Subcutaneous abdominal adipose tissue (tissue), 5 donors: ENCODE data around the gene MAP3K5.
A peak's percentile ranks its signal among the peaks of the same experiment; 100 is the strongest.

Source experiments
- H3K27ac ChIP-seq: one replicate; pipeline ENCODE4 v1.7.0; 2013; ENCODE audit warnings: low read depth, mild to moderate bottlenecking, inconsistent platforms, low read length, moderate library complexity
- H3K27me3 ChIP-seq, 5 donors: one replicate each; pipeline ENCODE4 v1.7.0; 2013; ENCODE audit warnings: low read length in 5 of 5, inconsistent platforms in 1 of 5; ENCODE audit not compliant: control insufficient read depth in 5 of 5, insufficient read depth in 4 of 5
- H3K36me3 ChIP-seq, 5 donors: one replicate each; pipeline ENCODE4 v1.7.0; 2013; ENCODE audit warnings: low read length in 5 of 5; ENCODE audit not compliant: control insufficient read depth in 5 of 5, insufficient read depth in 5 of 5
- H3K4me1 ChIP-seq, 5 donors: one replicate each; pipeline ENCODE4 v1.7.0; 2013; ENCODE audit warnings: low read length in 5 of 5, mild to moderate bottlenecking in 3 of 5, moderate library complexity in 1 of 5; ENCODE audit not compliant: control insufficient read depth in 5 of 5, insufficient read depth in 5 of 5
- H3K4me3 ChIP-seq, 5 donors: one replicate each; pipeline ENCODE4 v1.7.0; 2013; ENCODE audit warnings: low read length in 5 of 5, low read depth in 1 of 5
- H3K9ac ChIP-seq, 5 donors: one replicate each; pipeline ENCODE4 v1.7.0; 2013; ENCODE audit warnings: low read length in 5 of 5, mild to moderate bottlenecking in 4 of 5, moderate library complexity in 3 of 5
- H3K9me3 ChIP-seq, 5 donors: one replicate each; pipeline ENCODE4 v1.7.0; 2013; ENCODE audit warnings: low read length in 5 of 5; ENCODE audit not compliant: control insufficient read depth in 5 of 5
- donor health status: healthy.
- donor health status: healthy.
- donor health status: healthy.
- donor health status: healthy.
- donor health status: healthy.

The MAP3K5 gene

DNA sequence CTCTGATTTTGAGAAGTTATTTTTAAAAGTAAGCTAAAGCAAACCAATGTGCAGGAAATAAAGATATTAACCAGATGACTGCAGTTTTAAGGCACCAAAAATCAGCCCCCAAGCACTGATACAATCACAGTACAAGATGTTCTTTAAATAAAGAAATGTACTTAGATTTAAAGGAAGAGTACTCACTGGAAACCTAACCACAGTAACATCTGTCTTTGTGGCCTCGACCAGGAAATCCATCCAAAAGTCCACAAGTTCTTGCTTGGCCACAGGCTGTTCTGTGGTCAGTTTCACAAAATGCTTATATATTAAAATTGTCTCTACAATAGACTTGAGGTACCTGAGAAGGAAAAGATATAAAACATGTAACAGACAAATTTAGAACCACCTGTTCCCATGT, 136.2 kb downstream of the MAP3K5 start:
- H3K4me3 ChIP-seq, result no peak overlapping the region
- H3K9ac ChIP-seq, result no peak overlapping the region
- no peaks in the 10 kb centered on the region for H3K27me3 ChIP-seq
- H3K4me1 ChIP-seq, result no peaks in the 10 kb centered on the region
- no peak overlapping the region for H3K27ac ChIP-seq
- no peaks in the 10 kb centered on the region for H3K9me3 ChIP-seq
- peaks cover 6 to 20% (median 11%) of the 10 kb centered on the region in 5 donors for H3K36me3 ChIP-seq

DNA sequence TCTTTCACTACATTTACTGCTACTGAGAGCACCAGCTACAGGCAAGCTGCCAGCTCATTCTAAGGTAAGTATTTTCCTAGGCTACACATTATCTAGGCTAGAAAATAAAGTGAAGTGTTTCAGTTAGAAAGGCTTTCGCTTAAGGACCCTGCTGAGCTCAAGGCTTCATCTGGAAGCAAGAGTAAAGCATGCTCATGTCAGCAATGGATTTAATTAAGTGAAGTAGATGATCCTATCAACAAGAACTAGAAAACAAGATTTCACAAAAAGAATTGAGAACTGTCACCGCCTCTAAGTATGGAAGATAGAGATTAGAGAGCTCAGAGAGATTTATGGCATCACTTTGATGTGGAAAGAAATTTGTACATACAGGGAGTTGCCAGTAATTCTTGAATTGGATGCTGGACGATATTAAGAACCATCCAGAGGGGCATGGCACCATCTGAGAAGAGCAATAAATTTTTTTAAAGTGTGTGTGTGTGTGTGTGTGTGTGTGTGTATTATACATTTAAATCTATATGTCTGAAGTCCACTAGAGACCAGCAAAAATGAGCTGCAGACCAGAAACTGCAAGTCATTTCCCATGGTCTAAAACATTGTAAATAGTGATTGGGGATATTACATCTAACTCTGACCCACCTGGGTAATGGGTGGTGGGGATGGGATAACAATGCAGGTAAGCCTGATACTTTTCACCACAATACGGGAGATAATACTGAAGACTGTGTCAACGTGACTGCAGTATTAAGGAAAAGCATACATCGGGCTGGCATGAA, 136.8 kb downstream of the MAP3K5 start:
- no peak overlapping the region for H3K27ac ChIP-seq
- H3K36me3 ChIP-seq, result peaks cover 6 to 20% (median 13%) of the 10 kb centered on the region in 5 donors
- no peaks in the 10 kb centered on the region for H3K27me3 ChIP-seq
- H3K4me1 ChIP-seq, result no peaks in the 10 kb centered on the region
- H3K9ac ChIP-seq, result no peak overlapping the region
- no peaks in the 10 kb centered on the region for H3K9me3 ChIP-seq
- no peak overlapping the region for H3K4me3 ChIP-seq

DNA sequence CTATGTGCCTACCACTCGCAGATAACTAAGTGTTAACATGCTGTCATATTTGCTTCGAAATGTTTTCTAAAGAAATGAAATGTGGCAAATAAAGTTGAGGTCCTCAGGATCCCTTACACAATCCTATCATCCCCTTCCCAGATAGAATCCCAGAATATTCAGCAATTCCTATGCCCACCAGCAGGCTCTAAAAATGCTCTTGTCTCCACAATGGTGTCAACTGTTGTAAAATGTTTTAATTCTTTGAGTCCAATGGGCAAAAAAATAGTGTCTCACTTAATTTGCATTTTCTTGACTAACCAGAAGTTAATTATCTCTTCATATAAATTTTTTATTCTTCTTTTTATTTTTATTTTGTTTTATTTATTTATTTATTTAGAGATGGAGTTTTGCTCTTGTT, 138.2 kb downstream of the MAP3K5 start:
- no peaks in the 10 kb centered on the region for H3K9me3 ChIP-seq
- peaks cover 6 to 21% (median 13%) of the 10 kb centered on the region in 5 donors for H3K36me3 ChIP-seq
- no peaks in the 10 kb centered on the region for H3K27me3 ChIP-seq
- H3K4me1 ChIP-seq, result peaks cover 0 to 8% (median 4%) of the 10 kb centered on the region in 5 donors
- H3K27ac ChIP-seq, result no peak overlapping the region
- H3K9ac ChIP-seq, result no peak overlapping the region
- H3K4me3 ChIP-seq, result no peak overlapping the region

DNA sequence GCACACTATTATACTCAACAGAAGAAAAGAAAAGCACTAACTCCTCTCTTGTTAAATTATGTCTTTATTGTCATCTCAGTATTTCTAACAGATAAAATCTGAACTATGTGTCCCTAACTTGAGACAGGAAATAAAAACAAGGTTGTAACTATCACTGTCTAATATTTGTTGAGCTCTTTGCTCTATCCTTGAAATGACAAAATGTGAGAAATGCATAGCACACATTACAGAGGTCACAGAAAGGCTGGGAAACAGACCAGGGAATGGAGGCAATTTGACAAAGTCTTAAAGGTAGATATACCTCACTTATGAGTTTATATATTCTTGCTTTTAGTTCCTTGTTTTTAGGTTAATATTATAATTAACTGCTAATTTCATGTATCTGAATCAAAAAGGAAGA, 139.6 kb downstream of the MAP3K5 start:
- Histone ChIP-seq H3K36me3 (peaks cover 3 to 14% (median 11%) of the 10 kb centered on the region in 5 donors), H3K27ac (no peak overlapping the region)

DNA sequence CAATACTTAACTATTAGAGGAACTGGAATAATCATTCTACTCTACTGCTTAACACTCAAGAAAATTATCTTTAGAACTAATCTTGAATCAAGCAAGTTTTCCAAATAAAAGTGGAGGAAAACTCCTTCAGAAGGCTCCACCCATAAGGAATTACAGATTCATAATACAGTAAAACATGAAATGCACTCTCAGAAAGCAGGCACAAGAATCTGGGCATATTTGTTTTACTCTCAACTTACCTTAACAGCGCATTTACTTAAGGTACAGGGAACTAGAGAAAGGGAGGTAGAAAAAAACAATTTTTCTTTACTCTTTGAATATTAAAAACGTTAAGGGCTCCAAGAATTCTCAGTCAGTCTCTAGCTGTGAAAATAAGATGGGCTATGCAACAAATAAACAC, 140.3 kb downstream of the MAP3K5 start:
- Histone ChIP-seq H3K9me3 (no peaks in the 10 kb centered on the region), H3K27me3 (no peaks in the 10 kb centered on the region), H3K4me1 (peaks cover 0 to 20% (median 7%) of the 10 kb centered on the region in 5 donors), H3K9ac (no peak overlapping the region), H3K27ac (no peak overlapping the region), H3K4me3 (no peak overlapping the region), H3K36me3 (peaks cover 3 to 13% (median 6%) of the 10 kb centered on the region in 5 donors)

More for the DNA sequence above, 139.6 kb downstream of the MAP3K5 start:
- Histone ChIP-seq H3K4me1 (peaks cover 0 to 15% (median 5%) of the 10 kb centered on the region in 5 donors), H3K4me3 (no peak overlapping the region), H3K9me3 (no peaks in the 10 kb centered on the region), H3K27me3 (no peaks in the 10 kb centered on the region), H3K9ac (no peak overlapping the region)

DNA sequence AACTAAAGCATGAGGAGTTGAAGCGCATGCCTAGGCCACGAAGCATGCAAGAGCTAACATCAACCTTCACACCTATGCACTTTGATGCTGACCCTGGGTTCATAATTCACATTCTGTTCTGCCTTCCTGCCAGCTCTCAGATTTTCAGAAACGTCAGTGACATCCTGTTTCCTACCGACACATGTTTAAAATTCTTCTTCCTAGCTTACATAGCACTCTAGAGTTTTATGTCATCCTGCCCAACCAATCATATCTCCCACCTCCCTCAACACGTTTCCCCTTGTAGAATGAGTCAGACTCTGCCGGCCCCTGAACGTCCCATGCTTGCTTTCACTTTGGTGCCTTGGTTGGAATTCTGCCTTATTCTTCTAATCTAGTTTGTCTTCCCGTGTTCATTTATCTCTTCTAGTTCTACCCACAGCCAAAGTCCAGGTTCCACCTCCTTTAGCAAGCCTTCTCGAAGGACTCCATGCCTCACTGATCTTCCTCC, 144.9 kb downstream of the MAP3K5 start:
- Histone ChIP-seq H3K4me3 (no peak overlapping the region), H3K36me3 (peaks cover 0 to 6% (median 2%) of the 10 kb centered on the region in 5 donors), H3K4me1 (peaks cover 0 to 37% (median 21%) of the 10 kb centered on the region in 5 donors), H3K9ac (no peak overlapping the region), H3K27me3 (no peaks in the 10 kb centered on the region), H3K27ac (no peak overlapping the region), H3K9me3 (no peaks in the 10 kb centered on the region)

DNA sequence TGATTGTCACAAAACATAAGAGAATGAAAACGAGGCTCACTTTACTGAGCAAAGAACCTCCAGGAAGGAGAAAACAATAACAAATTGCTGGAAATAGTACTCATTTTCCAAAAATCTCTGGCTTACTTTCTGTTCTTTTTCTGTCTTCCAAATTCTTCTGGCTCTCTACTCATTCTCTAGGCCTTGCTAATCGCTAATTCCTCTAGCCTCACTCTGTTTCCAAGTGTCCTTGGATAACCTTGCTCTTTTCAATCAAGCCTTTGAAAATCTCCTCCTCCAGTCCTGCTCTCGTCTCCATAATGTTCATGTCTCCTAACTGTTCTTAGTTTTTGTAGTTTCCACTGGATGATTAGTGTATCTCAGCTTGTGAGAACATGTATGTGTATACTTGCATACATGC, 145.9 kb downstream of the MAP3K5 start:
- no peaks in the 10 kb centered on the region for H3K27me3 ChIP-seq
- peaks cover 0 to 37% (median 23%) of the 10 kb centered on the region in 5 donors for H3K4me1 ChIP-seq
- H3K9ac ChIP-seq, result peak overlapping the region in 3 of 5 donors; percentile 0 to 15 (median 5)
- no peaks in the 10 kb centered on the region for H3K9me3 ChIP-seq
- H3K36me3 ChIP-seq, result peaks cover 0 to 5% (median 2%) of the 10 kb centered on the region in 5 donors
- peak overlapping the region; percentile 72 for H3K27ac ChIP-seq
- H3K4me3 ChIP-seq, result no peak overlapping the region

DNA sequence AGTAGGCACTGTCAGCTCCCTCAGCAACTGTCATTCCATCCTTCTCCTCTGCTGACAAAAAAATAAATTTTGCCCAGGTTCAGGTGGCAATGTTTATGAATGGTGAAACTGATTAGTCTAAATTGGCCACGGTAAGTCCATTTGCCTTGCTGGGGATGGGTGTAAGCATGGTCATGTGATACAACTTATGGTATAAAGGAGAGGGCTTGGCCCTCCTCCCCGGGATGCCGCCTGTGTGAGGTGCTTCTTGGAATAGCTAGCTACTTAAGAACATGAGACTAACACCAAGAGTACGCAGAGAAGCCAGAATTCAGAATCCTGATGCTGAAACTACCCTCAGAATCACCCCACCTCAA, 147.7 kb downstream of the MAP3K5 start:
- peak overlapping the region; percentile 9 for H3K27ac ChIP-seq
- H3K9ac ChIP-seq, result peak overlapping the region in 1 of 5 donors; percentile 68
- H3K4me1 ChIP-seq, result peaks cover 0 to 49% (median 38%) of the 10 kb centered on the region in 5 donors
- no peaks in the 10 kb centered on the region for H3K9me3 ChIP-seq
- H3K27me3 ChIP-seq, result no peaks in the 10 kb centered on the region
- peaks cover 0 to 3% (median 0%) of the 10 kb centered on the region in 5 donors for H3K36me3 ChIP-seq
- H3K4me3 ChIP-seq, result no peak overlapping the region

DNA sequence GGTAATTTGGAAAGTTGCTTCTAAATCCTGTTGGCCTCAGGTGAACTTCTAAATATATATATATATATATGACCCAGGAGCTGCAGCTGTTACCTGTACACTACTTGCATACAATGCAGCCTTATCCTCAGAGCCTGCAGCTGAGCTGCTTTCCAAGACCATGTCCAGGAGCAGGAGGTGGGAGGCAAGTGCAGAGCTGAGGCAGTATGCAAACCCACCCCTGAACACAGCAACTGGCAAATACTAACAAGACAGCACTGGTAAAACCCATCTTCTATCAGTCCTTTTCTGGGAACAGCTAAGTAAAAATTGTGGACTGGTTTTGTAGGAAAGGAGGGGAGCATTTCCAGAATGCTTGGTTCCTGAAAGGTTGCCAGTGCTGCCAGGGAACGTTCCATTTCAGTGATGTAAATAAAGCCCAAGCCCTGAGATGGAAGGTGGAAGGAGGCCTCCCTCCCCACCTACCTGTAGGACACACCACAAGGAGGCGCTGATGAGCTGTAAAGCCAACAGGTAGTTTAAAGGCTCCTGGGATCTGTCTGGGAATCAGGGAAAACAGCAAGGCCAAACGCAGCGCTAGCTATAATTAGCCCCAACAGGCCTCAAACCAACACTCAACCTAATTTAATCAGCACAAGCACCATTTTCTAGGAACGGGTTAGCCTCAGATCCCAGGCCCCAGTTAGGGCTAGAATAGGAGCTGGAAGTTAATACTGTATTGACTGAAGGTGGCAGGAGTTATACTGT, 148.3 kb downstream of the MAP3K5 start:
- peaks cover 0 to 43% (median 33%) of the 10 kb centered on the region in 5 donors for H3K4me1 ChIP-seq
- H3K9me3 ChIP-seq, result no peaks in the 10 kb centered on the region
- no peaks in the 10 kb centered on the region for H3K27me3 ChIP-seq
- no peak overlapping the region for H3K4me3 ChIP-seq
- H3K36me3 ChIP-seq, result peaks cover 0 to 3% (median 0%) of the 10 kb centered on the region in 5 donors
- H3K9ac ChIP-seq, result peak overlapping the region in 1 of 5 donors; percentile 68
- H3K27ac ChIP-seq, result peak overlapping the region; percentile 9
